ENCODE results near the gene PRM1.

- TF ChIP-seq EP300 (IDR thresholded peaks at IDR 0.05) (no peak), CTCF (IDR thresholded peaks at IDR 0.05) (no peak)
Measured at GRCh38 chr16:11289202-11289601, 8.1 kb upstream of the PRM1 start.

Measured in suprapubic skin (tissue), 3 donors.